ENCODE measurements around the gene UTP14C. TPM values are rescaled to one million over a fixed set of nuclear protein-coding genes. Genes with fewer than 3 reads are reported as not detected.

The UTP14C gene
- total RNA-seq (2014; rRNA removed; shearing (Covaris generic)) (12.4 and 14.0 TPM in 2 replicates), polyA plus RNA-seq (2016; fragmentation: Nextera tagmentation; extraction: Ambion mirVana) (5.7 and 6.1 TPM in 2 replicates)

GRCh38 chr13:52024481-52024880 is at the start of gene UTP14C:
UTP14C (plus strand) TSS chr13:52024691; CDS start chr13:52028805, 4,114 bp downstream.
- no peaks in the 10 kb centered on the region for H3K9me2 ChIP-seq (ENCODE audit: insufficient read depth)
- H4K20me1 ChIP-seq (ENCODE audit: insufficient read depth), result no peaks in the 10 kb centered on the region
- no peak within 1 kb of the TSS for H2AFZ ChIP-seq
- no peak within 1 kb of the TSS for H3K4me2 ChIP-seq (ENCODE audit: unreplicated experiment)
- no peak within 1 kb of the TSS for H3K27ac ChIP-seq
- no peaks in the 10 kb centered on the region for H3K27me3 ChIP-seq (replicated peaks; ENCODE audit: insufficient read depth)
- no peaks in the 10 kb centered on the region for H3K9me3 ChIP-seq (ENCODE audit: low read depth)
- peaks cover 10% of the 10 kb centered on the region; the same call in 1 of the 2 replicates for H3K79me2 ChIP-seq (ENCODE audit: insufficient read depth)
- H3K4me3 ChIP-seq, result no peak within 1 kb of the TSS
- no peaks in the 10 kb centered on the region for H3K4me1 ChIP-seq (ENCODE audit: insufficient read depth)
- H3K36me3 ChIP-seq (ENCODE audit: low read depth), result peaks cover 36% of the 10 kb centered on the region
- no peak within 1 kb of the TSS for H3K9ac ChIP-seq
- in situ Hi-C loops (cut with MboI), result no loop called here
- H3F3A ChIP-seq (ENCODE audit: insufficient read depth), result no peaks in the 10 kb centered on the region
- no peak for DNase-seq
- TF ChIP-seq EZH2phosphoT487 (IDR thresholded peaks at IDR 0.05; ENCODE audit: insufficient read depth, low read depth) (no peak), EZH2 (IDR thresholded peaks at IDR 0.05; ENCODE audit: insufficient read depth, poor library complexity, severe bottlenecking) (no peak)
- 99% methylated on average over 3 of the region's 3 CpGs for WGBS, 2 experiments (ENCODE audit: low coverage in 1 of 2, low lambda C conversion rate in 2 of 2, missing lambda C conversion rate in 2 of 2)

DNA sequence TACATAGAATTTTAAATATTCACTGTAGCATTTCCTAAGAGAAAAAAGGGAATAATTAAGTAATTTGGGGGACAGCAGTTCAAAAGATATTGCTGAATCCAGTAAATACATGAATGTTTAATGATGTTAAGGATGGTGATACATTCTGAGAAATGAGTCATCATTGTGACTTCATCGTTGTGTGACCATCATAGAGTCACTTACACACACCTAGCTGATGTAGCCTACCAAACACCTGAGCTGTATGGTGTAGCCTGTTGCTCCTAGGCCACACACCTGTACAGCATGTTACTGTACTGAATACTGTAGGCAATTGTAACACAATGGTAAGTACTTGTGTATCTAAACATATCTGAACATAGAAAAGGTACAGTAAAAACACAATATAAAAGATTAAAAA is 48.1 kb upstream of the UTP14C start:
- no peaks in the 10 kb centered on the region for H3K9me3 ChIP-seq (ENCODE audit: low read depth)
- TF ChIP-seq EZH2 (IDR thresholded peaks at IDR 0.05; ENCODE audit: insufficient read depth, poor library complexity, severe bottlenecking) (no peak), EZH2phosphoT487 (IDR thresholded peaks at IDR 0.05; ENCODE audit: insufficient read depth, low read depth) (no peak)
- H2AFZ ChIP-seq, result no peak overlapping the region
- H3K9me2 ChIP-seq (ENCODE audit: insufficient read depth), result no peaks in the 10 kb centered on the region
- H3K4me2 ChIP-seq (ENCODE audit: unreplicated experiment), result no peak overlapping the region
- H3K36me3 ChIP-seq (ENCODE audit: low read depth), result no peaks in the 10 kb centered on the region
- DNase-seq, result no peak
- WGBS, 2 experiments (ENCODE audit: low coverage in 1 of 2, low lambda C conversion rate in 2 of 2, missing lambda C conversion rate in 2 of 2), result 7 to 9% methylated on average over 1 of the region's 1 CpG
- H3K79me2 ChIP-seq (ENCODE audit: insufficient read depth), result no peaks in the 10 kb centered on the region
- no peaks in the 10 kb centered on the region for H3F3A ChIP-seq (ENCODE audit: insufficient read depth)
- H3K4me3 ChIP-seq, result no peak overlapping the region
- in situ Hi-C loops (cut with MboI), result no loop called here
- no peaks in the 10 kb centered on the region for H4K20me1 ChIP-seq (ENCODE audit: insufficient read depth)
- no peaks in the 10 kb centered on the region for H3K27me3 ChIP-seq (replicated peaks; ENCODE audit: insufficient read depth)
- no peak overlapping the region for H3K9ac ChIP-seq
- no peaks in the 10 kb centered on the region for H3K4me1 ChIP-seq (ENCODE audit: insufficient read depth)
- no peak overlapping the region for H3K27ac ChIP-seq

- H3K79me2 ChIP-seq (ENCODE audit: insufficient read depth), result no peaks in the 10 kb centered on the region
- no peak overlapping the region for H3K4me3 ChIP-seq
- H3K4me2 ChIP-seq (ENCODE audit: unreplicated experiment), result no peak overlapping the region
- no peak overlapping the region for H2AFZ ChIP-seq
- no peak overlapping the region for H3K27ac ChIP-seq
- 66 to 69% methylated on average over 5 of the region's 5 CpGs for WGBS, 2 experiments (ENCODE audit: low coverage in 1 of 2, low lambda C conversion rate in 2 of 2, missing lambda C conversion rate in 2 of 2)
- DNase-seq, result no peak
- H3K9ac ChIP-seq, result no peak overlapping the region
- H3K9me2 ChIP-seq (ENCODE audit: insufficient read depth), result no peaks in the 10 kb centered on the region
- TF ChIP-seq EZH2phosphoT487 (IDR thresholded peaks at IDR 0.05; ENCODE audit: insufficient read depth, low read depth) (no peak), EZH2 (IDR thresholded peaks at IDR 0.05; ENCODE audit: insufficient read depth, poor library complexity, severe bottlenecking) (no peak)
- H3F3A ChIP-seq (ENCODE audit: insufficient read depth), result no peaks in the 10 kb centered on the region
- H4K20me1 ChIP-seq (ENCODE audit: insufficient read depth), result no peaks in the 10 kb centered on the region
- in situ Hi-C loops (cut with MboI), result no loop called here
- H3K9me3 ChIP-seq (ENCODE audit: low read depth), result no peaks in the 10 kb centered on the region
- H3K4me1 ChIP-seq (ENCODE audit: insufficient read depth), result no peaks in the 10 kb centered on the region
- H3K27me3 ChIP-seq (replicated peaks; ENCODE audit: insufficient read depth), result no peaks in the 10 kb centered on the region
- no peaks in the 10 kb centered on the region for H3K36me3 ChIP-seq (ENCODE audit: low read depth)
Measured at GRCh38 chr13:51976890-51977289, 47.6 kb upstream of the UTP14C start.

DNA sequence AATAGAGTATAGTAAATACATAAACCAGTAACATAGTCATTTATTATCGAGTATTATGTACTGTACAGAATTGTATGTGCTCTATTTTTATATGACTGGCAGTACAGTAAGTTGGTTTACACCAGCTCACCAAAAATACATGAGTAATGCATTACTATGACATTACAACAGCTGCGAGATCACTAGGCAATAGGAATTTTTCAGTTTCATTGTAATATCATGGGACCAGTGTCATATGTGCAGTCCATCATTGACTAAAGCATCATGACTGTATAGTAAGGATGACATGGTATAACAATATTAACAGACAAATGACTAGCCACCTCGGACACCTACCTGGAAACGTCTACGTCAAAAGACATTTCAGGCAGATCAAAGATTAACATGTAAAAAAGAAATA is 46.9 kb upstream of the UTP14C start:
- no peaks in the 10 kb centered on the region for H3K79me2 ChIP-seq (ENCODE audit: insufficient read depth)
- H3K27ac ChIP-seq, result no peak overlapping the region
- in situ Hi-C loops (cut with MboI), result no loop called here
- H3K36me3 ChIP-seq (ENCODE audit: low read depth), result no peaks in the 10 kb centered on the region
- no peak overlapping the region for H3K9ac ChIP-seq
- no peak for TF ChIP-seq EZH2 (IDR thresholded peaks at IDR 0.05; ENCODE audit: insufficient read depth, poor library complexity, severe bottlenecking)
- TF ChIP-seq EZH2phosphoT487 (IDR thresholded peaks at IDR 0.05; ENCODE audit: insufficient read depth, low read depth), result no peak
- WGBS, 2 experiments (ENCODE audit: low coverage in 1 of 2, low lambda C conversion rate in 2 of 2, missing lambda C conversion rate in 2 of 2), result 60 to 64% methylated on average over 5 of the region's 5 CpGs
- no peaks in the 10 kb centered on the region for H3K9me3 ChIP-seq (ENCODE audit: low read depth)
- H3K9me2 ChIP-seq (ENCODE audit: insufficient read depth), result no peaks in the 10 kb centered on the region
- no peaks in the 10 kb centered on the region for H3K4me1 ChIP-seq (ENCODE audit: insufficient read depth)
- H2AFZ ChIP-seq, result no peak overlapping the region
- H3K4me3 ChIP-seq, result no peak overlapping the region
- no peak overlapping the region for H3K4me2 ChIP-seq (ENCODE audit: unreplicated experiment)
- no peaks in the 10 kb centered on the region for H3F3A ChIP-seq (ENCODE audit: insufficient read depth)
- no peaks in the 10 kb centered on the region for H3K27me3 ChIP-seq (replicated peaks; ENCODE audit: insufficient read depth)
- no peaks in the 10 kb centered on the region for H4K20me1 ChIP-seq (ENCODE audit: insufficient read depth)
- DNase-seq, result no peak
